Adrenal gland (tissue), 12 donors: ENCODE results near the gene MAP3K7. TPM values are rescaled to one million over a fixed set of nuclear protein-coding genes. Genes with fewer than 3 reads are reported as not detected.

Source experiments
- DNase-seq, 7 donors: peaks; one replicate each; pipeline ENCODE4 v3.0.0-alpha.2; 2019 to 2020
- H3K27ac ChIP-seq, 5 donors: fragments of 200-600 bp; sonication (generic) in 4 of 5; 1 replicate in 3 of 5; 2 replicates in 2 of 5; pipeline versions ENCODE4 v1.5.1 to v1.8.0; 2016 to 2020; ENCODE audit warnings: mild to moderate bottlenecking in 1 of 5
- H3K27me3 ChIP-seq: fragments of 200-600 bp; 2 replicates; pipeline ENCODE4 v1.8.0; 2021
- H3K36me3 ChIP-seq, 2 donors: fragments of 200-600 bp; replicated peaks in 1 of 2; 1 replicate in 1 of 2; 2 replicates in 1 of 2; pipeline versions ENCODE4 v1.5.1 to v1.8.0; 2018 to 2022
- H3K4me1 ChIP-seq, 2 donors: fragments of 200-600 bp; replicated peaks in 1 of 2; 1 replicate in 1 of 2; 2 replicates in 1 of 2; pipeline versions ENCODE4 v1.5.1 to v1.8.0; 2018 to 2021
- H3K4me3 ChIP-seq, 4 donors: fragments of 200-600 bp; sonication (generic) in 3 of 4; one replicate each; pipeline ENCODE4 v1.5.1; 2016 to 2018
- H3K9me3 ChIP-seq, 3 donors: fragments of 200-600 bp; sonication (generic) in 1 of 3; replicated peaks in 1 of 3; 1 replicate in 2 of 3; 2 replicates in 1 of 3; pipeline versions ENCODE4 v1.5.1 to v1.8.0; 2016 to 2021
- POLR2A ChIP-seq, 2 donors: fragments of 450-650 bp; IDR thresholded peaks; one replicate each; pipeline ENCODE4 v1.6.1; 2017; ENCODE audit warnings: antibody characterized with exemption in 2 of 2, mild to moderate bottlenecking in 2 of 2, moderate library complexity in 1 of 2
- WGBS, 4 donors: extraction: QIAGEN DNeasy Blood & Tissue Kit in 2 of 4; methylation state at CpG; one replicate each; pipeline versions ENCODE4 v1.1.5 to v1.1.7; 2013 to 2017; 5-methylcytosine and 5-hydroxymethylcytosine counted together
- intact Hi-C, 2 donors: fragments of 100-400 bp; cut with DNase I; formaldehyde crosslinking; loops; one replicate each; pipeline versions ENCODE4 v1.14.1 to v1.15.0; 2022 to 2023
- polyA plus RNA-seq, 3 donors: library from polyadenylated mRNA; stranded (reverse); fragments of 200-250 nt in 2 of 3; fragments of 350-450 nt in 1 of 3; fragmentation: Illumina TruSeq in 1 of 3; extraction: RNeasy Lipid Tissue Mini Kit (QIAGEN cat#74804) in 1 of 3; gene quantifications; one replicate each; pipeline ENCODE4 v1.2.3, GENCODE V29; 2013 to 2014
- total RNA-seq, 9 donors: library from RNA; depleted of rRNA in 4 of 9; stranded (reverse); fragments of >200 nt in 4 of 9; fragments of 120-200 nt in 1 of 9; fragmentation: NEBNext Ultra II Directional in 1 of 9; extraction: Animal tissue kit (Norgen Biotek cat#: 25700) in 1 of 9; gene quantifications; one replicate each; pipeline versions ENCODE4 v1.1.0 to v1.2.4, GENCODE V29; 2013 to 2023
- TF ChIP-seq, protein P1 (sequence below), 6 experiments: fragments of 450-650 bp in 4 of 6; fragments of 200-600 bp in 2 of 6; sonication (generic) in 1 of 6; IDR thresholded peaks; 1 replicate in 5 of 6; 2 replicates in 1 of 6; pipeline versions ENCODE4 v1.5.1 to v1.8.0; 2016 to 2021; ENCODE audit warnings: antibody characterized with exemption in 6 of 6, mild to moderate bottlenecking in 2 of 6, moderate library complexity in 1 of 6
- donor health status: healthy with polysubstance abuse.
- donor health status: Bipolar disorder and iron deficiency.
- donor health status: DM: yes; HTN: yes; CAD: no.
- donor health status: DM: no; HTN: no; CAD: no.
- donor health status: DM: no; HTN: no; CAD: no.
- donor health status: DM: yes; HTN: yes; CAD: no.

The MAP3K7 gene
- total and polyA plus RNA-seq, 12 donors = 14.4 to 35.1 (median 21.1) TPM

DNA sequence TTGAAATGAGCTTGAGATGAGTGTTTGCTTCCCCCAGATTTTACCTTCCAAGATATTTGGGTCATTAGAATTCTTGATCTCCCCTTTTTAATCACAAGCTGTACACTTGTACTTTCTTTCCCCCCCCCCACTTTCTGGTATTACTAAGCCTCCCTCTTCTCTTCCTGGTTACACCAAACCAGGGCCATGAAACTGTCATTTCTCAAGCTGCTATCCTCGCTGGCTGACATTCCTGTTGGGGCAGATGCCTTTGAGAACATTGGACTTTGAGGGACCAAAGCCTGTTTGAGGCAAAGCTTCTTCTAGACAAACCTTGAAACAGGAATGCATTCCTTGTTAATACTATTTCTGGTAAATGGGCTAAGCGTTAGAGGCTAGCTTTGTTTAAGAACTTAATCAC, 32.3 kb upstream of the MAP3K7 start:
- H3K27ac ChIP-seq = no peak overlapping the region
- intact Hi-C loops = no loop called here
- H3K9me3 ChIP-seq = no peaks in the 10 kb centered on the region
- DNase-seq = no peak
- 62 to 66% (median 63%) methylated on average over 2 of the region's 2 CpGs for WGBS, 4 donors
- peaks cover 14% of the 10 kb centered on the region for H3K27me3 ChIP-seq
- no peaks in the 10 kb centered on the region for H3K4me1 ChIP-seq
- H3K36me3 ChIP-seq = no peaks in the 10 kb centered on the region
- H3K4me3 ChIP-seq = no peak overlapping the region
- TF ChIP-seq POLR2A (IDR thresholded peaks at IDR 0.05) = no peak
- TF ChIP-seq, protein P1, sequence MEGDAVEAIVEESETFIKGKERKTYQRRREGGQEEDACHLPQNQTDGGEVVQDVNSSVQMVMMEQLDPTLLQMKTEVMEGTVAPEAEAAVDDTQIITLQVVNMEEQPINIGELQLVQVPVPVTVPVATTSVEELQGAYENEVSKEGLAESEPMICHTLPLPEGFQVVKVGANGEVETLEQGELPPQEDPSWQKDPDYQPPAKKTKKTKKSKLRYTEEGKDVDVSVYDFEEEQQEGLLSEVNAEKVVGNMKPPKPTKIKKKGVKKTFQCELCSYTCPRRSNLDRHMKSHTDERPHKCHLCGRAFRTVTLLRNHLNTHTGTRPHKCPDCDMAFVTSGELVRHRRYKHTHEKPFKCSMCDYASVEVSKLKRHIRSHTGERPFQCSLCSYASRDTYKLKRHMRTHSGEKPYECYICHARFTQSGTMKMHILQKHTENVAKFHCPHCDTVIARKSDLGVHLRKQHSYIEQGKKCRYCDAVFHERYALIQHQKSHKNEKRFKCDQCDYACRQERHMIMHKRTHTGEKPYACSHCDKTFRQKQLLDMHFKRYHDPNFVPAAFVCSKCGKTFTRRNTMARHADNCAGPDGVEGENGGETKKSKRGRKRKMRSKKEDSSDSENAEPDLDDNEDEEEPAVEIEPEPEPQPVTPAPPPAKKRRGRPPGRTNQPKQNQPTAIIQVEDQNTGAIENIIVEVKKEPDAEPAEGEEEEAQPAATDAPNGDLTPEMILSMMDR (IDR thresholded peaks at IDR 0.05) = no peak

DNA sequence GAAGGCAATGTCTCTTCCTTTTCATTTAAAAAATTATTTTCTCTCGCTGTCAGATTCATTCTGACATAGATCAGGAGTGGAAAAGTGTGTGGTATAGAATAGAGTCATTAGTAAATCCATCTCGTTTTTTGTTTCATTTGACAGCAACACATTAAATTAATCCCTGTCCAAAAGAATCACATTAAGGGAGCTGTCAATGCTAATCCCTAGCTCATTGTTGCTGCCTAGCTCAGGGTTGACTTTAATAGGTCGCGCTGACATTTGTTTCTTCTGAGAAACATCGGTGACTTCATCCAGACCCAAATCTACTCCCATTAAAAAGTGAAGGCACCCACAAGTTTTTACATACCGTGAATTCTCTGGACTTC, 25.4 kb upstream of the MAP3K7 start:
- Histone ChIP-seq H3K4me3 (no peak overlapping the region), H3K36me3 (no peaks in the 10 kb centered on the region), H3K4me1 (peaks cover 6 to 14% of the 10 kb centered on the region in 2 donors), H3K27me3 (peaks cover 55% of the 10 kb centered on the region), H3K9me3 (no peaks in the 10 kb centered on the region), H3K27ac (no peak overlapping the region)
- TF ChIP-seq, protein P1 (IDR thresholded peaks at IDR 0.05) = no peak
- TF ChIP-seq POLR2A (IDR thresholded peaks at IDR 0.05) = no peak
- WGBS, 4 donors = 59 to 72% (median 67%) methylated on average over 6 of the region's 6 CpGs
- DNase-seq = no peak
- intact Hi-C loops = no loop called here

DNA sequence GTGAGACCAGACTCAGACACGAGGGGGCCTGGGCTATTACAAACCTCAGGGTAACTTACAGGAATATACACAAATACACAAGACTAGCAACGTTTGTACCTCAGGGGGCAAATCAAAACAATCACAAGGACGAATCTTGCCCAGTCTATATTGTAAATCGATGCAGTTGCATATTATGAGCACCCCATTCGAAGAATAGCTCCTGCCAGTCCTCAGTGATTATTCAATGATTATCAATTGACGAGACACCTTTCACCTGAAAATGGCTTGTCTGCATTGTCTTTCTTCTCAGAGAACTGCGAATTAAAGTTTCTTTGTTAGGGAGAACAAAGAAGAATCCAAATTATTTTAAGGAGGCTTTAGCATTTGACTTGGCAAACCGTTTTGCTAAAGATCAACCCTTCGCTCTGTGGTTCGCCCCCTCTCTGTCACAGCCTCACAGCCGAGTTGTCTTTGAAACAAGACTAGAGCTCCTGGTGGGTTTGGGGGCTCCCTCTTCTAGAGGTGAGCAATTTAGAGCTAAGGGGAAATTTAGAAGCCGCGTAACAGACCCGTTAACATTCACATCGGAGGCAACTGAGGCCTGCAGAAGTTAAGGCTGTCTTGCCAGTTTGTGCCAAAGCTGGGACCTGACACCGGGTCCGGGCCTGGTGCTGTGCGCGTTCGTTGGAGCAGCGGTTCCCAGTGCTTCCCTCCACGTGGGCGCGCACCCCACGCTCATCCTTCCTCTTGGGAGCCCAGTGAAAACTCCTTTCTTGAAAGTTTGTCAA, 24.9 kb upstream of the MAP3K7 start:
- Histone ChIP-seq H3K9me3 (no peaks in the 10 kb centered on the region), H3K27ac (no peak overlapping the region), H3K36me3 (no peaks in the 10 kb centered on the region), H3K4me1 (peaks cover 6 to 14% of the 10 kb centered on the region in 2 donors), H3K27me3 (peaks cover 55% of the 10 kb centered on the region), H3K4me3 (peak overlapping the region in 1 of 4 donors; percentile 71)
- WGBS, 4 donors = 51 to 55% (median 52%) methylated on average over 23 to 25 of the region's 25 CpGs
- TF ChIP-seq, protein P1 (IDR thresholded peaks at IDR 0.05) = no peak
- TF ChIP-seq POLR2A (IDR thresholded peaks at IDR 0.05) = no peak
- intact Hi-C loops = no loop called here
- DNase-seq = no peak

DNA sequence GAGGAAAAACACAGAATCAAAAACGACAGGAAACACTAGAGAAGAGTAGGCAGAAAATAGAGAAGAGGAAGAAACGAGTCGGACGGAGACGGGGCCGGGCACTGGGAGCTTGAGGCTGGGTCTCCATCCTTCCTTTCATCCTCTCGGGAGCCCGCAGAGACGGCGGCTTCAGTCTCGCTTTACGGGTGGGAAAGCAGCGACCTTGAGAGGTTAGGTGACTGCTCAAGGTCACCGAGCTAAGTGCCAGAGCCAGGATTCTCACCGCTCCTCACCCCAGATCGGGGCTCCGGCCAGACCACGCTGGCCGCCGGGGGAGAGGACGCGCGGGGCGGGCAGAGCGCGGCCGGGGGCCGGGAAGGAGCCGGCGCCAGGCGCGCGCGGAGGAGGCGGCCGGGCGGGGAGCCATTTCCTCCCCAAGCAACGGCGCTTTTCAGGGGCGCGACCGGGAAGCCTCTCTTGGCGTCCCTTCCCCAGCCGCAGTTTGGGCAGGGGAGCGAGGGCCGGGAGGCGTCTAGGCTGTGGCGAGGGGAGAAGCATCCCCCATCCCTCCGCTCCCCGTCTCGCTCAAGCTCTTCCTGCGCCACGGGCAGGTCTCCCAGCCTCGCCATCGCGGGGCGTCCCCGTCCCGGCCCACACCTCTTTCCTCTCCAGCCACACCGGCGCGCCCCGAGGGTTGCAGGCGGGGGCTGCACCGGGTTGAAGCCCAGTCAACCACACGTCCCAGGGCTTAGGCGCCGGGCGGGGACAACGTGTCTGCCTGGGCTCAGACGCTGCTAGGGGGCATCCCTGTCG, 24.1 kb upstream of the MAP3K7 start:
- intact Hi-C loops = no loop called here
- H3K9me3 ChIP-seq = no peaks in the 10 kb centered on the region
- H3K36me3 ChIP-seq = no peaks in the 10 kb centered on the region
- WGBS, 4 donors = 1 to 3% (median 2%) methylated on average over 17 to 72 of the region's 72 CpGs
- H3K27ac ChIP-seq = peak overlapping the region in 2 of 5 donors; percentile 41 to 53
- peak overlapping the region in 1 of 4 donors; percentile 71 for H3K4me3 ChIP-seq
- peaks cover 55% of the 10 kb centered on the region for H3K27me3 ChIP-seq
- TF ChIP-seq POLR2A (IDR thresholded peaks at IDR 0.05) = no peak
- TF ChIP-seq, protein P1 (IDR thresholded peaks at IDR 0.05) = no peak
- DNase-seq = peak in 4 of 7 donors; percentile 15 to 21 (median 16)
- peaks cover 6 to 14% of the 10 kb centered on the region in 2 donors for H3K4me1 ChIP-seq
